Posterior cingulate gyrus (tissue), 11 donors: ENCODE measurements around the gene EDN3.
A peak's percentile ranks its signal among the peaks of the same experiment; 100 is the strongest.

Source experiments
- DNase-seq, 10 donors: peaks; one replicate each; pipeline versions ENCODE4 v3.0.0 to v3.0.0-alpha.2; 2020 to 2021; ENCODE audit warnings: mixed read lengths in 3 of 10
- intact Hi-C: fragments of 100-400 bp; cut with DNase I; formaldehyde crosslinking; loops from one replicate; pipeline ENCODE4 v1.15.1; 2023

The EDN3 gene

GRCh38 chr20:59307270-59307669, 6.9 kb downstream of the EDN3 start:
- intact Hi-C loops = no loop called here
- DNase-seq = no peak

GRCh38 chr20:59308493-59309201, 8.2 kb downstream of the EDN3 start:
- no peak for DNase-seq
- intact Hi-C loops = no loop called here

- intact Hi-C loops = no loop called here
- DNase-seq = no peak
Observed at GRCh38 chr20:59309218-59309617, 8.8 kb downstream of the EDN3 start.

DNA sequence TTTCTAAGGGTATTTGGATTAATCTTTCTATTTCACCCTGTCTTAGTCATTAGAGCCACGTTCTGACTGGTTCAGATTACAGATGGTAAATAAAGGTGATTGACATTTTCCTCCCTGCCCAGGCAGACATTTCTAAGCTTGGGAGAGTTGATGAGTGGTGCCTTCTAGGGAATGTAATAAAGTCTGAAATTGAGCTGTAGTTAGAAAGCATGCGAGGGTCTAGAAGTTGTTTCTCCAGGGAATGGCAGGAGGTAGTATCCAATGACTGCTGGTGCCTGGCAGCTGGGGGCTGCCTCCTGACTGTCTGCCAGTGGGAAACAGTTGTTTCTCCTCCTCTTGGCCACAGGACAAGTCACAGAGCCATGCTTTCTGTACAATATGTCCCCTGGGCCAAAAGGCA, 14.6 kb downstream of the EDN3 start:
- no peak for DNase-seq
- intact Hi-C loops = no loop called here

DNA sequence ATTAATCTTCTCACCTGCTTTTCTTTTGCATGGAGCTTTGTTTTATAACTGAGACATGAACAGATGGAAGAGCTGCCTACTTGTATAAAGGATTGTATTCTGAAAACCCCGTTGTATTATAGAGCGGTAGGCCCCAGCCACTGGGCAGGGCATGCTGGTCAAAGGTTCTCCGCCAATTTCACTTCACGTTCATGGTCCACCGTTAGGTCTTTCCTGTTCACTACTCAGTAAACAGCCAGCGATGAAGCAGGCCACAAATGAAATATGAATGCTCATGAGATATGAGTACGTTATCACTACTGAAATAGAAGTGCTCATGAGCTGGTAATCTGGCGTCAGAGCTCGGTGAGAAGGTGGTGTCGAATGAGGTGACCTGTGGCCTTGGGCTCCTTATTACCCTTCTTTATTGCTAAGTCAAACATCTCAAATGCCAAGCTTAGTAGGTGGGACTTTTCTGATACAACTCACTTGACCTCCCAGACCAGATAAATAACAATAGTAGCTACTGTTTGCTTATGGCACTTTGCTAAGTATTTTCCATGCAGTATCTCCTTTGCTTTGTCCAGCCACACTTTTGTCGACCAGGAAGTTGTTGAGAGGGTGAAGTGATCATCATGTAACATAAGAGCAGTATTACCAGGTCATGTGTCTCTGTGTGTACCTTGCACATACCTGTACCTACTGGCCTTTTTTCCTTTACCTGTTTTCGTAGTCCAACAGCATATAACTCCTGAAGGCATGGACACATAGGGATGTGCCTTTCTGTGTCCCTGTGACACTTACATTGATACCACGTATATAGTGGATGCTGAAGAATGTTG, 16.7 kb downstream of the EDN3 start:
- DNase-seq = no peak
- intact Hi-C loops = no loop called here

- peak in 1 of 10 donors; percentile 83 for DNase-seq
- intact Hi-C loops = no loop called here
Observed at GRCh38 chr20:59318201-59318790, 17.9 kb downstream of the EDN3 start.

DNA sequence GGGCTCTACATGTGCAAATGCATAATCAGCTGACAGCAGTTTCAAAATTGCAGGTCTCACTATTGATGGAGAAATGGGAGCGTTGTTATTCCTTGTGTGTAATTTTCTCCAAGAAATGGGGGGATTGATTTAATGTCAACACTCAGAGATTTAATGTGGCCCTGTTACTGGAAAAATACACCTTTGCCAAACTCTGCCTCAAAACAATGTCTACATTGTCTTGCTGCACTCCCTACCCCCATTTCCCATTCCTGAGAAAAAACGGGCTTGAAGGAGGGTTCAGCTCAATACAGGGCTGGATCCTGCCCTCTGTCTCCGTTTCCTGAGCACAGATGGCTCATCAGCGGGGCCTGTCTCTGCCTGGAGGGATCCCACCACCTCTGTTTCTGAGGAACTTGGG, 18.4 kb downstream of the EDN3 start:
- no peak for DNase-seq
- intact Hi-C loops = no loop called here

GRCh38 chr20:59320426-59320825, 20.0 kb downstream of the EDN3 start:
- intact Hi-C loops = no loop called here
- DNase-seq = no peak

DNA sequence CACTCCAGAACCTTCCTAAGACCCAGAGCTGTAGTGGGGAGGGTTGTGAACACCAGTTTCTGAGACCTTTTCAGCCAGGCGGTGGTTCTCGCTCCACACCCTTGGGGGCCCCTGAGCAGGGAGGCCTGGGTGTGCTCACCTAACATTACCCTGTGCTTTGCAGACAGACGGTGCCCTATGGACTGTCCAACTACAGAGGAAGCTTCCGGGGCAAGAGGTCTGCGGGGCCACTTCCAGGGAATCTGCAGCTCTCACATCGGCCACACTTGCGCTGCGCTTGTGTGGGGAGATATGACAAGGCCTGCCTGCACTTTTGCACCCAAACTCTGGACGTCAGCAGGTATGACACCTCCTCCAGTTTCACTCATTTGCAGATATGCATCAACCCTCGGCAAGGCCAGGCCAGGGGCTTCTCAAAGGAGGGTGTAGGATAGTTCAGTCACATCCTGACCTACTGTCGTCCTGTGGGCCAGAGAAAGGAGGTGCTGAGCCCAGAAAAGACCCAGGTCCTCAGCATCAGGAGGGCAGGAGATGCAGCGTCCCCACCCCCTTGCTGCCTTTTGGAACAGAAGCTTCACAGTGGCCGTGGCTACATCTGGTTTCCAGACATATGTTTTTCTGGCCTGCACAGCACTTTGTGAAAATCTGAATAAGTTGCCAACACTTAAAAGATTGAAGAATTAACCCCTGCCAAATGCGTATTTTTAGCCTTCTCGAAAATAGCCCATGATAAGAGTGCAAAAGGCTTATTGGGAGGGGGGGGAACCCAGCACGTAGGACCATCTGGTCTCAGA, 20.6 kb downstream of the EDN3 start:
- DNase-seq = no peak
- intact Hi-C loops = no loop called here

GRCh38 chr20:59322081-59322480, 21.7 kb downstream of the EDN3 start:
- intact Hi-C loops = no loop called here
- no peak for DNase-seq

DNA sequence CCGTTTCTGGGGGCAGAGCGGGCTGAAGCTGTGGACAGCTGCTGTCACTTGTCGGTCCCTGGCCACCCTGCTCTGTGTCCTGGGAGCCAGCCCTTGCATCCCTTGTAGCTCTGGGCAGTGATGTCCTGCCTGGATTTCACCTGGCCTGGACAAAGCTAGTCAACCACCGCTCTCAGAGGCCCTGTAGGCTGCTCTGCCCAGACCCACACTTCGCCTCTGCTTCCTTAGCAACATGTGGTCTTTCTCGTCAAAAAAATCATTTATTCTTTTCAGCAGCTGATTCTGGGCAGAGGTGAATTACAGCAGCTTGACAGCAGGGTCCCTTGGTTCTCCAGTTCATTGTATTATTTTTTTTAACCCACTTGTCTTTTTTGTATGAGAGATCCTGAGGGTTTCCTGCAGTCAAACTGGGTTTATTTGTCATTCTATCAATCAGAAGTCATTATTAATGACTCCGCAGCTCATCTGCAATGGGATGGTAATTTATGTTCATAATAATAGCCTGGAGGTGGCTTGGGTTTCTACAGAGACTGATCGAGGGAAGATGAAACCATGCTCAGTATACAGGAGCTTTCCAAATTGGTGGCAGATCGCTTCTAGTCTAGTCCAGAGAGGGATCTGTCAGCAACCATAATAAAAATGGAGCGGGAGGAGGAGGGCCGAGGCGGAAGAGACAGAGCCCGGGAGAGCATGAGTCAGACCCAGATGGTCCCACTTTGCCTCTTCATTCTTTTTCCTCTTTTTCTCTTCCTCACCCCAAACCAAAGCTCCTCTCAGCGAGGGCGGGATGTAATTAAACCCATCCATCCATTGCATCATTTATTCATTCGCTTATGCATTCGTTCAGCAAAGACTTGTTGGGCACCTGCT, 22.4 kb downstream of the EDN3 start:
- DNase-seq = peak in 4 of 10 donors; percentile 22 to 89 (median 58)
- intact Hi-C loops = no loop called here

- intact Hi-C loops = no loop called here
- DNase-seq = no peak
Observed at GRCh38 chr20:59323731-59324130, 23.3 kb downstream of the EDN3 start.

- intact Hi-C loops = no loop called here
- no peak for DNase-seq
Observed at GRCh38 chr20:59324521-59325141, 24.2 kb downstream of the EDN3 start.

DNA sequence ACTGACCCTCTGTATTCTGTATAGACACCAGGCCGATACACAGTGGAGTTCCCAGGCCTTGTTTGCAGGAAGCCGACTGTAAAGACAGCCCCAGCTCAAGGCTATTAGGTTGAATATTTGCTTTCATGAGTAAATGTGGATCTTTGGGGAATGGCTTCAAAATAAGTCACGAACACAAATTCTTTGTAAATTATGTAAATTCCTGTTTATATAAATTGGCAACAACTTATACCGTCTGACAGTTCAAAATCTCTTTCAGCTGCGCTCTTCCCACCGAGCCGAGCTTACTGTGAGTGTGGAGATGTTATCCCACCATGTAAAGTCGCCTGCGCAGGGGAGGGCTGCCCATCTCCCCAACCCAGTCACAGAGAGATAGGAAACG, 24.7 kb downstream of the EDN3 start:
- intact Hi-C loops = no loop called here
- DNase-seq = no peak

DNA sequence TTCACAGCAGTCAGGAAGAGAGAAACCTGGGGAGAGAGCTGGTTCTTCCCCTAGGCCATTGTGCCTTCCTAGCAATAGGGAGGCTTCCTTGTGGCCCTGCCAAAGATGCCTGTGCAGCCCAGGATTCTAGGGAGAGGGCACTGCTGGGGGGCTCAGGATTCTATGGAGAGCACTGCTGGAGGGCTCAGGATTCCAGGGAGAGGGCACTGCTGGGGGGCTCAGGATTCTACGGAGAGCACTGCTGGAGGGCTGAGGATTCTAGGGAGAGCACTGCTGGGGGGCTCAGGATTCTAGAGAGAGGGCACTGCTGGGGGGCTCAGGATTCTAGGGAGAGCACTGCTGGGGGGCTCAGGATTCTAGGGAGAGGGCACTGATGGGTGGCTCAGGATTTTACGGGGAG, 25.8 kb downstream of the EDN3 start:
- intact Hi-C loops = no loop called here
- no peak for DNase-seq

DNA sequence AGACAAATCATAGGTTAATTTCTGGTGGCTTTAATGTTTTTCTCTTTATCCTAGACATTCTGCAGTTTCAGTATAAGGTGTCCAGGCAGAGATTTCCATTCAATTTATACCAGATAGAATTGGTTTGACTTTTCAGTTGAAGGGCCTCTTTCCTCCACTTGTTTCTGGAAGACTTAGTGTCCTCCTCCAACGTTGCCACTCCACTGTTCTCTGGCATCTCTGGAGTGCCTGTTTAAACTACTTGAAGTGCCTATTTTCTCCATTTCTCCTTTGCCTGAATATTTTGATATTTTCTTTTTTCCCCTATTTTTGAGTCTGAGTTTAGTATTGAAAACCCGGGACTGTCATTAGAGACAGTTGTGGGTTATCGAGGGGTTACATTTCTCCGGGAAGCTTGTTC, 27.7 kb downstream of the EDN3 start:
- intact Hi-C loops = no loop called here
- DNase-seq = no peak

DNA sequence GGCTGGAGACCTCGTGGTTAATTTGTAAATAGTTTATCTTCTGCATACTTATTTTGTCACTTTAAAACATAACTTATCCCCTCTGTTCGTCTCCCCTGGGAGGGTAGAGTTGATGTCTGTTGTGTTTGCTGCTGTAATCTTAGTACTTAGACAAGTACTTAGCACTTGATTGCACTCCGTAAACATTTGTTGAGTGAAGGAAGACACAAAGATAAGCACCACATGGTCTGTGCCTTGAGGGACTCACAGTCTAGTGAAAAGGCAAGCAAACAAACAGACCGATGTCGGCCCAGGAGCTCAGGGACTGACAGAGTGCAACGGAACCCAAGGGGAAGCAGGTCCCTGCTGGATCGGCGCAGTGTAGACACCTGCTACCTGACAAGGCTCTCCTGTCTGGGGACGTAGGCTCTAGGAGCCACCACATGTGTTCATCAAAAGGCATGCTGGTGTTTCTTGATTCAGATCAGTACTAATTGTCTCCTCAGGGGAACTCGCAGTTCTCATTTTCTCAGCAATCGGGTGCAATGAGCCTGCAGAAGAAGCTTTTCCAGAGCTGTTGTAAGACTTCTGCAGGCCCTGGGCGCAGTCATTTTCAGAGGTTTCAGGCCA, 31.4 kb downstream of the EDN3 start:
- intact Hi-C loops = no loop called here
- no peak for DNase-seq

DNA sequence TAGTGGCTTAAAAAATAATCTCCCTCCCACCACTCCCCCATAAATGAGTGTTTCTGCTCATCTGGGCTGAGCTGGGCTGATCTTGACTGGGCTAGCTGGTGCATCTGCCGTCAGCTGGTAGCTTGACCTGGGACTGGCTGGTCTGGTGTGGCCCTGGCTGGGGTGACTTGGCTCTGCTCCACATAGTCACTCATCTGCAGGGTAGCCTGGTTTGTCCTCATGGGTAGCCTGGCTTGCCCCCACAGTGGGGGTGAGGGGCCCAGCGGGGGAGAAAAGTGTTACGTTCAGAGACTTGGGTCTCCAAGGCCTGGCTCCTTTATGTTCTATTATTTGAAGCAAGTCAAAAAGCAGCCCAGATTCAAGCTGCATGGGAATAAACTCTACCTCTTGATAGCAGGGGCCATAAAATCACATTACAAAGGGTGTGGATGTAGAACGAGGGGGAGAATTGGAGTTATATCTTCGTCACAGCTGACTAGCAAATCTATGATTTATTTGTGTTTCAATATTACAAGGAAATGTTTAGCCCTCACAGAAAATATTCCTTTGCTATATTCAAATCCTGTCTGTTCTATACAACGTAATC, 32.9 kb downstream of the EDN3 start:
- intact Hi-C loops = no loop called here
- DNase-seq = no peak

- DNase-seq = no peak
- intact Hi-C loops = no loop called here
Observed at GRCh38 chr20:59333951-59334350, 33.5 kb downstream of the EDN3 start.
